OCI-LY3 (cell line): ENCODE measurements around the gene CCR7.

Source experiments
- H2AFZ ChIP-seq: fragments of 200-600, 300-600 bp; shearing (Covaris generic); 2 replicates; pipeline ENCODE4 v1.6.0; 2014; ENCODE audit warnings: antibody characterized with exemption, low read depth, low read length
- H3K27ac ChIP-seq: fragments of 200-600, 300-600 bp; sonication (generic); 2 replicates; pipeline ENCODE4 v1.5.1; 2014; ENCODE audit warnings: mild to moderate bottlenecking, low read length, moderate library complexity, mixed read lengths
- H3K27me3 ChIP-seq: fragments of 200-600, 300-600 bp; sonication (generic); 2 replicates; pipeline ENCODE4 v1.6.1; 2014; ENCODE audit warnings: low read depth, low read length, mixed read lengths
- H3K36me3 ChIP-seq: fragments of 200-600, 300-600 bp; sonication (generic); replicated peaks from 2 replicates; pipeline ENCODE3; 2014; ENCODE audit warnings: low read depth, low read length, mixed read lengths
- H3K4me1 ChIP-seq: fragments of 300-600, 200-600 bp; sonication (generic); 2 replicates; pipeline ENCODE4 v1.6.1; 2014; ENCODE audit warnings: low read length, mixed read lengths
- H3K4me2 ChIP-seq: fragments of 200-600, 300-600 bp; sonication (generic); 2 replicates; pipeline ENCODE4 v1.6.1; 2014; ENCODE audit warnings: low read length, mixed read lengths
- H3K4me3 ChIP-seq: fragments of 300-600, 200-600 bp; sonication (generic); 2 replicates; pipeline ENCODE4 v1.5.1; 2014; ENCODE audit warnings: antibody characterized with exemption, mild to moderate bottlenecking, low read length, moderate library complexity
- H3K79me2 ChIP-seq: fragments of 300-600, 200-600 bp; shearing (Covaris generic); 2 replicates; pipeline ENCODE4 v1.6.1; 2014; ENCODE audit warnings: mild to moderate bottlenecking, low read length, mixed read lengths
- H3K9ac ChIP-seq: fragments of 300-600, 200-600 bp; shearing (Covaris generic); 2 replicates; pipeline ENCODE4 v1.6.0; 2014; ENCODE audit warnings: mild to moderate bottlenecking, low read length, moderate library complexity
- H3K9me3 ChIP-seq: fragments of 200-600, 300-600 bp; shearing (Covaris generic); 2 replicates; pipeline ENCODE4 v1.6.1; 2014; ENCODE audit warnings: low read length, mixed read lengths; ENCODE audit not compliant: insufficient read depth
- H4K20me1 ChIP-seq: fragments of 200-600, 300-600 bp; sonication (generic); 2 replicates; pipeline ENCODE4 v1.6.1; 2016; ENCODE audit warnings: low read length, mixed read lengths; ENCODE audit not compliant: insufficient read depth
- CTCF ChIP-seq: fragments of 200-600, 300-600 bp; sonication (generic); IDR thresholded peaks from 2 replicates; pipeline ENCODE4 v1.5.1; 2014; ENCODE audit warnings: antibody characterized with exemption, low read length, low read depth
- EZH2phosphoT487 ChIP-seq: fragments of 200-600 bp; shearing (Covaris generic); IDR thresholded peaks from 2 replicates; pipeline ENCODE4 v1.6.1; 2018; ENCODE audit warnings: antibody characterized with exemption, mixed run types, low read depth

Gene CCR7

DNA sequence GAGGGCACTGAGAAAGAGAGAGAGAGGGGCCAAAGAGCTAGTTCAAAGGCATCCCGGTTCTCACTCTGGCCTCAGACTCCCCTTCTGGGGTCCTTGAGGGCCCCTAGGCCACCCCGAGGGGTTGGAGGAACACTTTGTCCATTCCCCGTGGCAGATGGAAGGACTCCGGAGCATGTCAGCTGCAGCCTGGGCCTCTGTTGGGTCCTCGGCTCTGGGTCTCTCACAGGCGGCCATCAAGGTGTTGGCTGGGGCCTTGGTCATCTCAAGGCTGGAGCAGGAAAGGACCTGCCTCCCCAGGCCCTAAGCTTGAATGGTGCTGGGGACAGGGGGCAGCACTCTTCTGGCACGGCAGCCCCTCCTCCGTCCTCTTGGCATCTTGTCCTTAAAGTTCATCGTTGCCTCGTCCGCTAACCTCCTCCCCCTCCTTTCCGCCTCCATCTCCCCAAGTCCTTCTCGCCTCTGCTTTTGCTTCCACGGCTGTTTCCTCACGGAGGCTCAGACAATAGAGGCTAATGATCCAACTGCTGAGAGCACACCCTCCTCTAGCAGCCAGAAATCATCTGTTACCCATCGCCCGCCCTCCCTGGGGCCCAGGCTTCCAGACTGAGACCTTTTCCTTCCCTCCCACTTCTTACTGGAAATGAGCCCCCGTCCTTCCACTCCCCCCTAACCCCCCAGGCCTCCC, 23.3 kb downstream of the CCR7 start:
- peak overlapping the region; percentile 95 for H3K27ac ChIP-seq
- no peaks in the 10 kb centered on the region for H4K20me1 ChIP-seq
- H3K9me3 ChIP-seq: no peaks in the 10 kb centered on the region
- H3K27me3 ChIP-seq: no peaks in the 10 kb centered on the region
- no peak for TF ChIP-seq CTCF
- peak overlapping the region; percentile 85 for H3K9ac ChIP-seq
- peaks cover 53% of the 10 kb centered on the region for H3K4me1 ChIP-seq
- H2AFZ ChIP-seq: no peak overlapping the region
- H3K36me3 ChIP-seq: no peaks in the 10 kb centered on the region
- H3K4me3 ChIP-seq: peak overlapping the region; percentile 68
- H3K79me2 ChIP-seq: peaks cover 6% of the 10 kb centered on the region; the same call in 1 of the 2 replicates
- peak overlapping the region; percentile 89 for H3K4me2 ChIP-seq

- Histone ChIP-seq H3K4me3 (peak overlapping the region; percentile 68; the same call in 1 of the 2 replicates), H3K79me2 (peaks cover 6% of the 10 kb centered on the region; the same call in 1 of the 2 replicates), H3K9me3 (no peaks in the 10 kb centered on the region), H3K4me1 (peaks cover 57% of the 10 kb centered on the region), H3K27ac (peak overlapping the region; percentile 95), H3K36me3 (no peaks in the 10 kb centered on the region), H2AFZ (no peak overlapping the region), H3K27me3 (no peaks in the 10 kb centered on the region), H4K20me1 (no peaks in the 10 kb centered on the region), H3K9ac (peak overlapping the region; percentile 85; the same call in 1 of the 2 replicates), H3K4me2 (peak overlapping the region; percentile 89)
- TF ChIP-seq EZH2phosphoT487 (no peak), CTCF (no peak)
These were observed 24.0 kb downstream of the CCR7 start for GRCh38 chr17:40541060-40541872.

DNA sequence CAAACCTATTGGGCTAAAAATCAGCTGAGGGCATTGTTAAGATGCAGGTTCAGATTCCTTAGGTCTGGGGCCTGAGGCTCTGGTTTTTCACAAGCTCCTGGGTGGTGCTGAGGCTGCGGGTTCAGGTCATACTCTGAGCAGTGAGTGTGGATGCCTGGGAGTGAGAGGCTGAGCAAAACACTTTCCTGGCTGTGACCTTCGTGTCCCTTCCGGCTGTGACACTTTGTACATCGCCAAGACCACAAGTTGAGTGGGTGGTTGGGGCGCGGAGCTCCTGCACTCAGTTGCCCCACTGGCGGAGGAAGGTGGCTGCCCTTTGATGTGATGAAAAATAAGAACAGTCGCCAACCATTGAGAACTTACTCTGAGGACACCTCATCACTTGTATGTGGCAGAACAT, 24.8 kb downstream of the CCR7 start:
- Histone ChIP-seq H3K9ac (no peak overlapping the region), H3K27me3 (no peaks in the 10 kb centered on the region), H3K79me2 (peaks cover 6% of the 10 kb centered on the region; the same call in 1 of the 2 replicates), H3K36me3 (no peaks in the 10 kb centered on the region), H3K27ac (peak overlapping the region; percentile 95), H3K4me3 (no peak overlapping the region), H2AFZ (no peak overlapping the region), H3K4me2 (no peak overlapping the region), H3K9me3 (no peaks in the 10 kb centered on the region), H3K4me1 (peaks cover 60% of the 10 kb centered on the region), H4K20me1 (no peaks in the 10 kb centered on the region)
- TF ChIP-seq CTCF (no peak), EZH2phosphoT487 (no peak)

DNA sequence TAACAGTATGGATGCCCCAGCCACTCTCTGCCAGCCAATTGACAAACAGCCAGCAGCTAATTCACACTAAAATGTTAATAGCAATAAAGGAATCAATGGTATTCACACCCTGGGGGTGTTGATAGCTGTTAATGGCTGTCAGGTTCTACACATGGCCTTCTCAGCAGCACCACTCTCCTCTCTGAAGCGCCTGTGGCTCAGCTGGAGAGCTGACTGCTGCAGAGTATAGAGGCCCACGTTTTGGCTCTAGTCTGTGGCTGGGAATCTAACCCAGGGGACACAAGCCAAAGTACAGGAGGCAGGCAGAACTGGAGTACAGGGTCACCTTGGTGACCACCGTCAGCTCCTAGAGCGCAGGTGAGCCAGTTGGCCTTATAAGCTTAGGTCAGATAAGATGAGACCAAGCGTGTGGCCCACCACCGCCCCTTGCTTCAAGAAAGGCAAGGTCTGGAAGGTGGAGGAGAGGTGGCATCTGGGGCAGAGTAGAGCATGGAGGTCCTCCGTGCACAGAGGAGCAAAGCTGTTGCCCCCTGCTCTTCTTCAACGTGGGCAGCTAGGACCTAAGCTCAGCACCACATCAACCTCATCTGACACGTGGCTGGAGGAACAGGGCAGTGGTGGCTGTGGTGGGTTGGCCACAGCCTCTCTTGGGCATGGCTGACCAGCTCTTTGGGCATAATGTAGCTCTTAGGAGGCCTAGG, 25.4 kb downstream of the CCR7 start:
- Histone ChIP-seq H3K4me2 (no peak overlapping the region), H3K79me2 (peaks cover 6% of the 10 kb centered on the region; the same call in 1 of the 2 replicates), H3K27me3 (no peaks in the 10 kb centered on the region), H3K9me3 (no peaks in the 10 kb centered on the region), H3K9ac (no peak overlapping the region), H3K4me1 (peaks cover 60% of the 10 kb centered on the region), H3K27ac (no peak overlapping the region), H2AFZ (no peak overlapping the region), H3K36me3 (no peaks in the 10 kb centered on the region), H4K20me1 (no peaks in the 10 kb centered on the region), H3K4me3 (no peak overlapping the region)
- no peak for TF ChIP-seq EZH2phosphoT487
